ENCODE data around the gene NUP85. TPM values are rescaled to one million over a fixed set of nuclear protein-coding genes. Genes with fewer than 3 reads are reported as not detected.

Gene NUP85
- polyA plus RNA-seq, 1 of the 3 experiments (the other 2 are of a cell fraction): 80.5 TPM

- TF ChIP-seq EP300 (IDR thresholded peaks at IDR 0.05; ENCODE audit: borderline replicate concordance in 1 of 2, low read depth in 1 of 2, low read length in 1 of 2) (no peak), SMC3 (IDR thresholded peaks at IDR 0.05; ENCODE audit: low read depth, low read length) (no peak), MEF2A (IDR thresholded peaks at IDR 0.05; ENCODE audit: borderline replicate concordance, low read depth) (no peak)
Observed at GRCh38 chr17:75242461-75243042, 37.1 kb downstream of the NUP85 start (continued).

DNA sequence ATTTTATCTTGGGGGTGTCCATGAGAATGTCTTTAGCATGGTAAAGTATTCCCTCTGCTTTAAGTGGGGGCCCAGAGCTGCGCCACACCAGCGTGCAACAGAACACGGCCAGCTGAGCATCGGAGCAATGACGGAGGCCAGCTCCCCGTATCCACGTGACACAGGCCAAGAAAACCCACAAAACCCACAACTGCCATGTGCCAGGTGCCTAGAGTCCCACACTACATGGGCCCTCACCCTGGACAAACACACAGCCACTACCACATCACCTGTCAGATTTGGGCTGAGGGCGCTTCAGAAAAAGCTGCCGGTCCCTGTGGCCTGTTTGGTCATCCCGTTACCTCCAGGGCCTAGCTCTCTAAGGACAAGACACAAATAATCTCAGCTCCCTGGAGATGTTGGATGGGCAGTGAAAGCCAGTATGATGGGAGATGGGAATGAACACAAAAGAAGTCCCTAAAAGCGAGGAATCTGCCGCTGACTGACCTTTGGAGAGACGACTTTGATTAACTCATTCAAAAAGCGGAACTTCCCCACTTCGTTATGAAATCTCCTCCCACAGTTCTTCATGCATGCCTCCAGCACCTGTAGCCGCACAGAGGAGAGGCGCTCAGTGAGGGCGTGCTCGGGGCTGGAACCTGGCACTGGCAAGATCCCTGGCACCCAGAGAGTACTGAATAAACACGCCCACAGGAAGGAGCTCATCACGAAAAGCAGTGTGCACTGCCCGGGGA, 38.8 kb downstream of the NUP85 start:
- Histone ChIP-seq H3K27me3 (ENCODE audit: insufficient read depth) (no peaks in the 10 kb centered on the region), H3K9me3 (no peaks in the 10 kb centered on the region), H3F3A (replicated peaks; ENCODE audit: insufficient read depth) (peaks cover 4% of the 10 kb centered on the region), H3K9ac (no peak overlapping the region), H3K36me3 (replicated peaks in 1 of 2; ENCODE audit: control insufficient read depth in 1 of 2, insufficient read depth in 2 of 2, low read length in 1 of 2) (peaks cover 35 to 72% of the 10 kb centered on the region in 2 experiments), H2AFZ (ENCODE audit: low read depth) (no peak overlapping the region), H3K79me2 (ENCODE audit: insufficient read depth) (peaks cover 17% of the 10 kb centered on the region; the same call in 1 of the 2 replicates), H4K20me1 (ENCODE audit: insufficient read depth) (0 out of 2 replicates have a peak, but pooled peaks cover under 1% of the 10 kb centered on the region), H3K4me2 (no peak overlapping the region), H3K9me2 (no peaks in the 10 kb centered on the region), H3K4me1 (ENCODE audit: control insufficient read depth in 1 of 2, insufficient read depth in 2 of 2, low read depth in 1 of 2, low read length in 1 of 2) (peaks cover 0 to 3% of the 10 kb centered on the region in 2 experiments; a peak in 1 of 4 replicates), H3K27ac (ENCODE audit: low read depth in 2 of 2, low read length in 1 of 2) (no peak overlapping the region), H3K4me3 (ENCODE audit: low read depth in 2 of 2, low read length in 1 of 2) (no peak overlapping the region)
- WGBS (ENCODE audit: low lambda C conversion rate): 94% methylated on average over 22 of the region's 22 CpGs
- TF ChIP-seq EZH2phosphoT487 (IDR thresholded peaks at IDR 0.05; ENCODE audit: borderline replicate concordance, low read depth) (no peak), GATA2 (CRISPR knock-in tag; IDR thresholded peaks at IDR 0.05) (no peak), RCOR1 (IDR thresholded peaks at IDR 0.05; ENCODE audit: low read length) (no peak), MEF2A (IDR thresholded peaks at IDR 0.05; ENCODE audit: borderline replicate concordance, low read depth) (no peak), SMC3 (IDR thresholded peaks at IDR 0.05; ENCODE audit: low read depth, low read length) (no peak)
- no peak for DNase-seq
- CTCF ChIA-PET: interaction anchor here (0.6 to 1.6 kb wide), 4 partner anchors 12 to 168 kb away, joined by 3 to 7 read pairs (median 4); no protein-coding TSS in a partner anchor
- POLR2A ChIA-PET: interaction anchor here (1.3 kb wide), 1 partner anchor 17 kb away, joined by 3 read pairs; the partner anchor contains the start of gene GGA3

DNA sequence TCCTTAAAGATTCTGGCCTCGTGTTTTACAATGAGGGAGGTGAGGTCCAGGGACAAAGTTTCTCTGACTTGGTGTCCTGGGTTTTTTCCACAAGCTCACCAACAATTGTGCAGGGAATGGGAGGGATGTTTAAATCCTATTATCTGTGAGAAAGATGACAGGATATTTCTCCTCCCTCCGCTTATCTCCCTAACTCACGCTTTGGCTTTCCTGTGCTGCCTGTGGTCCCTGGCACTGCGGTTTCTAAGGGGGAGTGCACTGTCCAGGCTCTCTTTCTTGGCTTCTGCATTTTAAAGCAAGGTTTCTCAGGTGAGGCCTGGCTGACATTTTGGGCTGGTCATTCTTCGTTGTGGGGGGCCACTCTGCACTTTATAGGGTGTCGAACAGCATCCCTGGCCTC, 39.5 kb downstream of the NUP85 start:
- H3K9me3 ChIP-seq: no peaks in the 10 kb centered on the region
- no peak overlapping the region for H3K4me3 ChIP-seq (ENCODE audit: low read depth in 2 of 2, low read length in 1 of 2)
- H2AFZ ChIP-seq (ENCODE audit: low read depth): no peak overlapping the region
- ChIA-PET CTCF (interaction anchor here (0.6 to 1.6 kb wide), 4 partner anchors 13 to 167 kb away, joined by 3 to 7 read pairs (median 4); no protein-coding TSS in a partner anchor), POLR2A (interaction anchor here (1.3 kb wide), 1 partner anchor 16 kb away, joined by 3 read pairs; the partner anchor contains the start of gene GGA3)
- peaks cover 0 to 4% of the 10 kb centered on the region in 2 experiments; a peak in 1 of 4 replicates for H3K4me1 ChIP-seq (ENCODE audit: control insufficient read depth in 1 of 2, insufficient read depth in 2 of 2, low read depth in 1 of 2, low read length in 1 of 2)
- DNase-seq: no peak
- H4K20me1 ChIP-seq (ENCODE audit: insufficient read depth): no peaks in the 10 kb centered on the region
- peaks cover 35 to 67% of the 10 kb centered on the region in 2 experiments for H3K36me3 ChIP-seq (replicated peaks in 1 of 2; ENCODE audit: control insufficient read depth in 1 of 2, insufficient read depth in 2 of 2, low read length in 1 of 2)
- H3F3A ChIP-seq (replicated peaks; ENCODE audit: insufficient read depth): peaks cover 4% of the 10 kb centered on the region
- peaks cover 24% of the 10 kb centered on the region; the same call in 1 of the 2 replicates for H3K79me2 ChIP-seq (ENCODE audit: insufficient read depth)
- H3K27me3 ChIP-seq (ENCODE audit: insufficient read depth): no peaks in the 10 kb centered on the region
- TF ChIP-seq SMC3 (IDR thresholded peaks at IDR 0.05; ENCODE audit: low read depth, low read length): no peak
- TF ChIP-seq, protein P1, sequence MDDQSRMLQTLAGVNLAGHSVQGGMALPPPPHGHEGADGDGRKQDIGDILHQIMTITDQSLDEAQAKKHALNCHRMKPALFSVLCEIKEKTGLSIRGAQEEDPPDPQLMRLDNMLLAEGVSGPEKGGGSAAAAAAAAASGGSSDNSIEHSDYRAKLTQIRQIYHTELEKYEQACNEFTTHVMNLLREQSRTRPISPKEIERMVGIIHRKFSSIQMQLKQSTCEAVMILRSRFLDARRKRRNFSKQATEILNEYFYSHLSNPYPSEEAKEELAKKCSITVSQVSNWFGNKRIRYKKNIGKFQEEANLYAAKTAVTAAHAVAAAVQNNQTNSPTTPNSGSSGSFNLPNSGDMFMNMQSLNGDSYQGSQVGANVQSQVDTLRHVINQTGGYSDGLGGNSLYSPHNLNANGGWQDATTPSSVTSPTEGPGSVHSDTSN (IDR thresholded peaks at IDR 0.05): no peak
- TF ChIP-seq, protein P2, sequence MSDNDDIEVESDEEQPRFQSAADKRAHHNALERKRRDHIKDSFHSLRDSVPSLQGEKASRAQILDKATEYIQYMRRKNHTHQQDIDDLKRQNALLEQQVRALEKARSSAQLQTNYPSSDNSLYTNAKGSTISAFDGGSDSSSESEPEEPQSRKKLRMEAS (IDR thresholded peaks at IDR 0.05; ENCODE audit: low read depth): no peak
- no peak for TF ChIP-seq CHD2 (IDR thresholded peaks at IDR 0.05; ENCODE audit: low read length, partially characterized antibody)
- no peak for TF ChIP-seq JUND (IDR thresholded peaks at IDR 0.05)
- TF ChIP-seq TEAD4 (IDR thresholded peaks at IDR 0.05; ENCODE audit: borderline replicate concordance, insufficient read depth): no peak
- TF ChIP-seq, protein P3, sequence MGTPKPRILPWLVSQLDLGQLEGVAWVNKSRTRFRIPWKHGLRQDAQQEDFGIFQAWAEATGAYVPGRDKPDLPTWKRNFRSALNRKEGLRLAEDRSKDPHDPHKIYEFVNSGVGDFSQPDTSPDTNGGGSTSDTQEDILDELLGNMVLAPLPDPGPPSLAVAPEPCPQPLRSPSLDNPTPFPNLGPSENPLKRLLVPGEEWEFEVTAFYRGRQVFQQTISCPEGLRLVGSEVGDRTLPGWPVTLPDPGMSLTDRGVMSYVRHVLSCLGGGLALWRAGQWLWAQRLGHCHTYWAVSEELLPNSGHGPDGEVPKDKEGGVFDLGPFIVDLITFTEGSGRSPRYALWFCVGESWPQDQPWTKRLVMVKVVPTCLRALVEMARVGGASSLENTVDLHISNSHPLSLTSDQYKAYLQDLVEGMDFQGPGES (IDR thresholded peaks at IDR 0.05; ENCODE audit: low read depth, low read length): no peak
- no peak for TF ChIP-seq FOXJ3 (CRISPR knock-in tag; IDR thresholded peaks at IDR 0.05)
- no peak for TF ChIP-seq RAD21 (IDR thresholded peaks at IDR 0.05; ENCODE audit: low read length)
- H3K9ac ChIP-seq: no peak overlapping the region
- H3K4me2 ChIP-seq: no peak overlapping the region
- no peaks in the 10 kb centered on the region for H3K9me2 ChIP-seq
- 87% methylated on average over 6 of the region's 6 CpGs for WGBS (ENCODE audit: low lambda C conversion rate)
- H3K27ac ChIP-seq (ENCODE audit: low read depth in 2 of 2, low read length in 1 of 2): no peak overlapping the region

Data from SK-N-SH (cell line).